ENCODE results near the gene WDR49. TPM values are rescaled to one million over a fixed set of nuclear protein-coding genes. Genes with fewer than 3 reads are reported as not detected.

WDR49 gene
- total RNA-seq, 1 experiment from 2014 or later, result 0.34 TPM

- intact Hi-C loops (cut with micrococcal nuclease), result no loop called here
- ATAC-seq (no peak), DNase-seq (ENCODE audit: low read depth, low spot score) (no peak)
- Histone ChIP-seq H2AFZ (ENCODE audit: low read depth, low read length, poor library complexity, severe bottlenecking) (no peak overlapping the region), H3K9ac (ENCODE audit: low read length) (no peak overlapping the region), H3K9me3 (ENCODE audit: control insufficient read depth in 1 of 2, insufficient read depth in 1 of 2, low read depth in 1 of 2, low read length in 2 of 2) (no peaks in the 10 kb centered on the region), H4K20me1 (ENCODE audit: insufficient read depth) (no peaks in the 10 kb centered on the region), H3K27ac (ENCODE audit: low read depth, low read length) (no peak overlapping the region), H3K79me2 (ENCODE audit: insufficient read depth, low read length) (no peaks in the 10 kb centered on the region), H3K4me1 (ENCODE audit: control insufficient read depth in 1 of 2, insufficient read depth in 2 of 2, low read length in 2 of 2) (no peaks in the 10 kb centered on the region), H3K9me2 (ENCODE audit: insufficient read depth) (no peaks in the 10 kb centered on the region), H3K4me3 (replicated peaks in 1 of 2; ENCODE audit: low read depth in 1 of 2, low read length in 2 of 2) (no peak overlapping the region), H3K4me2 (ENCODE audit: low read length) (no peak overlapping the region), H3K27me3 (ENCODE audit: insufficient read depth, low read length) (no peaks in the 10 kb centered on the region), H3K36me3 (ENCODE audit: control insufficient read depth in 1 of 2, insufficient read depth in 2 of 2, low read length in 2 of 2) (no peaks in the 10 kb centered on the region)
- TF ChIP-seq FOSL1 (IDR thresholded peaks at IDR 0.05; ENCODE audit: low read depth), result no peak
- no peak for TF ChIP-seq MAX (IDR thresholded peaks at IDR 0.05)
- no peak for TF ChIP-seq ZFX (IDR thresholded peaks at IDR 0.05)
- no peak for TF ChIP-seq ZNF274 (IDR thresholded peaks at IDR 0.05; ENCODE audit: low read depth, low read length)
- no peak for TF ChIP-seq SRF (IDR thresholded peaks at IDR 0.05; ENCODE audit: low read depth)
- TF ChIP-seq YY1 (IDR thresholded peaks at IDR 0.05; ENCODE audit: extremely low read depth, insufficient replicate concordance, low read depth, low read length), result no peak
- TF ChIP-seq ATF3 (IDR thresholded peaks at IDR 0.05), result no peak
- TF ChIP-seq EGR1 (IDR thresholded peaks at IDR 0.05; ENCODE audit: low read depth), result no peak
- no peak for TF ChIP-seq EZH2 (IDR thresholded peaks at IDR 0.05)
- no peak for TF ChIP-seq ELF1 (IDR thresholded peaks at IDR 0.05; ENCODE audit: borderline replicate concordance, low read depth)
- no peak for TF ChIP-seq JUND (IDR thresholded peaks at IDR 0.05)
- no peak for TF ChIP-seq TCF7L2 (IDR thresholded peaks at IDR 0.05; ENCODE audit: borderline replicate concordance, extremely low read depth, insufficient read depth, insufficient read length)
- no peak for TF ChIP-seq POLR2AphosphoS5 (IDR thresholded peaks at IDR 0.05; ENCODE audit: low read depth, low read length)
- no peak for TF ChIP-seq RAD21 (IDR thresholded peaks at IDR 0.05; ENCODE audit: low read depth)
- no peak for TF ChIP-seq SP1 (IDR thresholded peaks at IDR 0.05; ENCODE audit: low read depth)
- no peak for TF ChIP-seq REST (IDR thresholded peaks at IDR 0.05; ENCODE audit: low read depth)
- TF ChIP-seq CBX3 (IDR thresholded peaks at IDR 0.05; ENCODE audit: low read depth), result no peak
- no peak for TF ChIP-seq CTCF (IDR thresholded peaks at IDR 0.05 in 2 of 3, conservative IDR thresholded peaks at IDR 0.05 in 1 of 3; ENCODE audit: borderline replicate concordance in 1 of 3, insufficient read depth in 1 of 3, low read depth in 2 of 3, low read length in 2 of 3)
- TF ChIP-seq EZH2phosphoT487 (IDR thresholded peaks at IDR 0.05; ENCODE audit: borderline replicate concordance), result no peak
- ChIA-PET CTCF (no interaction called here), POLR2A (no interaction called here), RAD21 (ENCODE audit: low non-redundant PET in 1 of 2, low total read pairs in 2 of 2, uncharacterized antibody in 2 of 2, unreplicated experiment in 2 of 2) (no interaction called here)
- BruUV-seq (replicated peaks), result no TSS peak
These were observed 93.8 kb downstream of the WDR49 start for GRCh38 chr3:167559924-167560323.
